HG03460 (cell line): ENCODE measurements around the gene MYOF.
A peak's percentile ranks its signal among the peaks of the same experiment; 100 is the strongest.
"Not testable (repeated sequence)": the region's sequence is repeated elsewhere in the genome, so short reads cannot be mapped to it uniquely, and the experiment has no call there.

Source experiments
- ATAC-seq: cut with Tn5 transposase; IDR thresholded peaks from one replicate; pipeline ENCODE4 v1.9.1; 2021; ENCODE audit not compliant: unreplicated experiment

Gene MYOF

DNA sequence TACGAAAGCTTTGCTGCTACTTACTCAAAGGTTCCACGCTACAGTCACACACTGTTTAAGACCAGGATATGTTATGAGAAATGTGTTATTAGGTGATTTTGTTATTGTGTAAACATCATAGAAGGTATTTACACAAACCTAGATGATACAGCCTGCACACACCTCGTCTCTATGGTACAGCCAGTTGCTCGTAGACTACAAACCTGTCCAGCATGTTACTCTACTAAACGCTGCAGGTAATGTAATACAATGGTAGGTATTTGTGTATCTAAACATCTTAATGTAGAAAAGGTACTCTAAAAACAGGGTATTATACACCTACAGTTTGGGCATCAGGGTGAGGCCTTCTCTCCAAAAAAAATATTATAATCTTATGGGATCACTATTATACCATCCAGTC is 181.2 kb downstream of the MYOF start:
- no peak for ATAC-seq

DNA sequence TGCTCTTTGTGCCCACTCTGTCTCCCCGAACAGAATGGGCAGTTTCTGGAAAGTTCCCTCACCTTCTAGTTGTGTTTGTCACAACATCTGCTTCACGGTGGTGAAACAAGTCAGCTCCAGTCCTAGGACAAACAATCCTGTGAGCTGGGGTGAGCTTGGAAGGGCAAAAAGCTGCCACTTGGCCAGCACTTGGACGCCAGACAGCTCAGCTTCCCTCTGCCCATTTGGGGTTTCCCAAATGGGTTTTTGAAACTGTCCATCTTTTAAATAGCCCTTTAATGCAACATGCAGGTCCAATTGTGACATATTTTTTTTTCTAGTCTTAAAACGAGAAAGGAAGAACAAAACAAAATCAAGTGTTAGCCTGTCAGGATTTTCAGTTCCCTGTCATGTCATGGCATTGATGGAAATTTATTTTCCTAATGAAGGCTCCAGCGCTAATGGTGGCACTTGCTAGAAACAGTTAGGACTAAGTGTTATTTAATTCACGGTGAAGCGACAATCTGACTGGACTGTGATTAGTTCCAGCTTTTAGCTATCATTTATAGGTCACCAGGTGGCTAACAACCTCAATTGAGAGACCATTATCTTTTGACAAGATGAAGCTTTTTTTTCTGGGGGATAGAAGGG is 181.7 kb downstream of the MYOF start:
- ATAC-seq: no peak

DNA sequence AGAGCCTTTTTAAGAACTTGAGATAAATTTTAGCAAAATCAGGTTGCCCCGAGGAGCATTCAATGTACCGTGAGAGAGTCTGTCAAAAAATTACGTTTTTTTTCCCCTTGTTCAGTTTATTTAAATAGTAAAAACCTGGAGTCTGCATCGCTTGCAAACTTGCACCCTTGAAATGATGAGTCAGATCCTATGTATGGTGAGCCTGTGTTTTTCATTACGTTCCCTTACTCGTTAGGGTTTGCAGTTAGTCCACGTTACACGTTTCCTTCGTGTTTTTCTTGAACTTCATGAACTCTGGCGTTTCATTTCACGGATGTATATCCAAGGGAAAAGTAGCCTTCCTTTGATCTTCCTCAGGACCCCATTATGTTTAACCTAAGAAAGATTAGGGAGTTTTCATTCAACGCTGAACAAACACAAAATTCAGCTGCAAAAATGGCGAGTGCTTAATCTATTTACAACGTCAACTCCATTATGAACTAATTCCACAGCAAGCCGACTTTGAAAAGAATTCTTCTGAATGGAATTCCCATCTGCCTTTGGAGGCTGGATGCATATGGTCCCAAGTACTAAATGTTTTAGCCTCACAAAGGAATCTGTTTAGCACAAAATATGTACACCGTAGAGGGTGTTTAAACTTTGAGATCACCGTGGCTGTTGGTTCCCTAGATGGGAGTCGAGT is 182.4 kb downstream of the MYOF start:
- ATAC-seq: no peak

DNA sequence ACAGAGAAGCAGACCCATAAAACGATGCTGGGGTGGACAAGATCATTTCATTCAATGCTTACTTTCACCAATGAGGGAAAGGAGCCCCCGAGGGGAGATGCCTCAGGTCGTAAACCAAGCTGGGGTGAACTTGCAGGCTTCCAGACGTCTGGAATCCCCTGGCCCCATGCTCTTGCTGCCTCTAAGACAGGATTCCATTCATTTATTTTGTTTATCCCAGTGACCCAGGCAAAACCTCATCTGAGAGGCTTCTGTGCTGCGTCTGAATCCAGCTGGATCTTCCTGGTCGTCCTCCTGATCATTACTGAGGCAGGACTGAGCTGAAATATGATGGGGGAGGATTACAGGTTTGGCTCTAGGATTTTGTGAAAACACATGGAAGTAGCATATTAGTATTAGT is 182.9 kb downstream of the MYOF start:
- ATAC-seq: no peak

DNA sequence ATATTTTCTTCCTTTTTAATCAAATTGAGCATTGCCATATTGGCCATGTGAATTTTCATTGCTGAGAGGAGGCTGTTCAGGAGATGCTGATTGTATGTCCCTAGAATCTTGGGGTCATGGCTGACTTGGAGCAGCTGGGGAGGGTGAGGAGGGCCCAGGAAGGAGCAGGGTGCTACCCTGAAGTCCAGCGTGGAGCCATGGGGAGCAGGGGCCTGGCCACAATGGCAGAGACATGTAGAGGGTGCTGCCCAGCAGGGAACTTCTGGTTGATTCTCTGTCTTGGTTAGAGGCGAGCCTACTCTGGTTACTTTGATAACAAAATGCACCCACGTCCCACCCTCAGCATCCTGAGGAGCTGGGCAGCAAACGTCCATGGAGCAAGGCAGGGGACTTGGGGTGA is 186.0 kb downstream of the MYOF start:
- no peak for ATAC-seq

DNA sequence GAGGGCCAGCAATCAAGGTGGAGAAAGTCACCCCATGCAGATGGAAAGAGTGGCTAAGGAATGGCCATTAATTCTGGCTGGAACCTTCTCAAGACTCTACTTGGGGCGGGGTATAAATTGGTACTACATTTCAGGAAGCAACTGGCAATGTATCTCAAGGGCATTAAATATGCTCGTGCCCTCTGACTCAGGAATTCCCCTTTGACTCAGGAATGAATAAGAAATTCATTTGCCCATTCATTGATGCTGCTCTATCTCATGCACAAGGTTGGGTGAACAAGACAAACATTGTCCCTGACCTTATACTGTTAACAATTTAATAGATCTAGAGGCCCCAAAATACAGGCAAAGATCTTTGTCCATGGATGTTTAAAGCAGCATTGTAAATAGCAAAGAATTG is 188.1 kb downstream of the MYOF start:
- no peak for ATAC-seq

DNA sequence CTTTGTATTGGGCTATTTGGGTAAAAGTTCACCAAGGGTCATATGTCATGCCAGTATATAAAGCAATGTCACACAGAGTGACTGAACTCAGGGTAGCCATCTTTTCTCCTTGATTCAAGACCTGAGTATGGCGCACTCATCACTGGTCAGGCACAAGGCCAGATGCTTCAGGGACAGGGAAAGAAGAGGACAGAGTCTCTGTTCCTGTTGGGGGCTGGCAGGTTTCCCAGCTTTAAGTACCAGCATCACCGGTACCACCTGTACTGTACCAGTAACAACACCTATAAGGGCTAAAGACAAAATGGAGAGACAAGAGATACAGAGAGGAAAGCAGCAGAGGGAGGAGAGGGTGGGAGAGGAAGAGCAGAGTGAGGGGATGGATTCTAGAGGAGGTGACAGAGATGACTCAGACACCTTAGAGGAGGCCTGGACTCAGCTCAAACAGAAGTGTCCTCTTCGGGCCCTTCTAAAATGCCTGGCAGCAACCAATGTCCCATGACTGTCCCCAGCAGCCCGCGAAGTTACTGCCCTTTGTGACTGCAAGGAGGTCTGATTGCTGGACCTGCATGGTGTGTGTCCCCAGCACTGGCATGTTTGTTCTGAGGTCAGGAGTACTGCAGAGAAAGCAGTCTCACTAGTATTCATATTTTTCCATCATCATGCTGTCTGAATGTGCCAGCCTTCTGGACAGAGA is 191.3 kb downstream of the MYOF start:
- ATAC-seq: no peak

DNA sequence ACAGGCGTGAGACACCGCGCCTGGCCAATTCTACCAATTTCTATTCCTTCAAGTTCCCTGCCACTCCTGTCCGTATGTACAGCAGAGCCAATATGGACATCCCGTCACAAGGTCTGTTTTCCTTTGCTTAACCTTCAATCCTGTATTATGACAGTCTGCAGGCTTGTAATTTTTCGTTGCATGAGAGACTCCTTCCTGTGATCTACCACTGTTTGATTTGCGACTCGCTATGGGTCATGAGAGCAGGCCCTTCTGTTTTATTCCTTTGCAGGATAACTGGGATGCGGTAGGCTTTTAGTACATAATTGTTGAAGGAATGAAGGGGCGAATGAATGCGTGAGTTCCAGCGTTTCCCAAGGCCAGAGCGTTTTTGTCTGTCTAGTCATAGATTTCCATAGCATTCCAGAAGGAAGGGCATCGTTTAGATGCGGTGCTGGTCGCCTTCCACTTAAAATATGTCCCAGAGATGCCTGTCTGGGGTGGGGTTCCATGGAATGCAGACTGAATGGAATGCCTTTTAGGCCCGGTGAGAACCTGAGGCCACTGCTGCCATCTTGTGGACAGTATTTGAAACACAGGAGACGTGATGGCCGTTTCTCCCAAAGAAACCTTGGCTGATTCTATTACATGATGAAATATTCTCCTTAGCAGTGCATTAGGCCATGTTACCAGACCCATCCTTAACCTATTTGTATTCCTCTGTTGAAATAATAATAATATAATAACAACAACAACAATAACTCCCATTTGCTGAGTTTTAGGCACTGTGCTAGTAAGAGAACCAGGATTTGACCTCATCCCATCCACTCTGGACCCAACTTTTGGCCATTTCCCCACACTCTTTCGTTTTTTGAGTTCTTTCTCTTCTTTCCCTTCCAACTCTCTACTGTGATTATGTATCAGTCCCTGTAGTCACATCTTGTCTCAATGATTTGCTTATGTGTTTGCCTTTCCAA is 193.2 kb downstream of the MYOF start:
- ATAC-seq: no peak

DNA sequence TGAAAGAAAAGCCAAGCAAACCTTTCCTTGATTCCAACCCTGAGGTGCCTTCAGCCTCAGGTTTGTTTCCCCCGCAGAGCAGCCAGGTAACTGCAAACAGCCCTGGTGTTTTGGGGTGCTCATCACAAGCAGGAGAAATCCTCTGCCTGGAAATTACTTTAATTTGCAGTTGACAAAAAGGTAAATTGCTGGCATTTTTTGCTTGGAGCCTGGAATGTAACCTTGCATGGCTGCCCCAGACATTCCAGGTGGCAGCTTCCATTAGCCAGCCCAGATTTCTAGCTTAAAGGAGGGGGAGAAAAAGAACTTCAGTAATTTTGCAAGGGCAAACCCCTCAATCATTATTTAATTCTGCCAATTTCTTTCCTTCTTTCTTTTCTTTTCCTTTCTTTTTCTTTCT is 194.4 kb downstream of the MYOF start:
- no peak for ATAC-seq

DNA sequence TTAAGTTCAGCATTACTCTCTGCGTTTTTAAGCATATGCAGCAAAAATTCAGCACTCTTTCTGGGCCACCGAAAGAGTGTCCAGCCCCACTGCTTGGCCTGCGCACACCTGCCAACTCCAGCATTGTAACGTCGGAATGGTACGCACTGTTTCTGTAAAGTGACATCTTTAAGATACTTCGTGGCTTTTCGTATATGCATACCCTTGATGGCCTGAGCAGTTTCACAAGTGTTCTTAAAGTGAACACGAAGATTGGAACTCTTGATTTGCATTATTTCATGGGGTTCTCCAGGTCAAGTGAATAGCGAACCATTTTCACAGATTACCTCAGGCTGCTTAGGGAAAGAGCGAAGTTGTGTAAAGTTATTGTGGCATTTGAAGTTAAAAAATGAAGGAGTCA is 197.9 kb downstream of the MYOF start:
- ATAC-seq: not testable (repeated sequence)

DNA sequence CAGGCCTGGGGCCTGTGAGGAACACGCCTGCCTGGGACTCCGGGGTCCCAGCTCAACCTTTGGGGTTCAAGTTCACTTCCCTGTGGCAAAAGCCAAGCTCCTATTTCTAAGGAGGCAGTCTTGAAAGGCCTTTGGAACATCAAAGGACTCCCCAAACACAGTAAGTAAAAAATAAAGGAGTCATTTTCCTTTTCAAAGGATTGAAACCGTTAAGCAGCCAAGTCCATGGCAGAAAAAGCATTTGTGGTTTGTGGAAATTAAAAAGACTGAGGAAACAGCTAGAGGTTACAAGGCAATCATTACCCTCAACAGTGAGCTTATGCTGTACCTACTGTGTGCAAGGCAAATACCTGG is 200.8 kb downstream of the MYOF start:
- ATAC-seq: no peak

DNA sequence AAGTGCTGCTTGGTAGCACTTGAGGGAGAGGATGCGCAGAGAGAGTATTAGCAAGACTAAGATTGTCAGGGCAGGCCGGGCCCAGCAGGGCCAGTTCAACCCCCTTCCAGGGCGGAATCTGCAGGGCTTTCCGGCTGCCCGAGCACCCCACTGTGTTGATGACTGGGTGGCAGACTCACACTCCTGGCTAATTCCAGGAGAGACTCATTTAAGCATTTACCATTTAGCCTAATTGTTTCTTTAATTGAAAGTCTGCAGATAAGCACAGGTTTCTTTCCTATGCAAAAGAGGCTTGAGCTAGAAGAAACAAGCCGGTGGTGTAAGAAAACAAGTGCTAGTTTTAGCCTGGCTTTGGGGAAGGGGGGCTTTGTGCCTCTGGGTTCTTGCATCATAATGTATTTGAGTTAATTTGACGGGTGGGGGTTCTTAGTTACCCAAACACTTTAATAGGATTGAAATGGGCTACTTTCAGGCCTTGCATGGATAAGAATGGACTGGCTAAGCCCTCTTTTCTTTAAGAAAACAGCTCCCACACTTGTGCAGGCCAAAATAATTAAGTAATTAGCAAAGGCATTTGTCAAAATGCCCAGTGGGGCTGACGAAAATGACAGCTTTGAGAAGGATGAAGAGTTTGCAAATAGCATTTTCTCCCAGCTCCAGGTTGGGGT is 201.3 kb downstream of the MYOF start:
- ATAC-seq: no peak

DNA sequence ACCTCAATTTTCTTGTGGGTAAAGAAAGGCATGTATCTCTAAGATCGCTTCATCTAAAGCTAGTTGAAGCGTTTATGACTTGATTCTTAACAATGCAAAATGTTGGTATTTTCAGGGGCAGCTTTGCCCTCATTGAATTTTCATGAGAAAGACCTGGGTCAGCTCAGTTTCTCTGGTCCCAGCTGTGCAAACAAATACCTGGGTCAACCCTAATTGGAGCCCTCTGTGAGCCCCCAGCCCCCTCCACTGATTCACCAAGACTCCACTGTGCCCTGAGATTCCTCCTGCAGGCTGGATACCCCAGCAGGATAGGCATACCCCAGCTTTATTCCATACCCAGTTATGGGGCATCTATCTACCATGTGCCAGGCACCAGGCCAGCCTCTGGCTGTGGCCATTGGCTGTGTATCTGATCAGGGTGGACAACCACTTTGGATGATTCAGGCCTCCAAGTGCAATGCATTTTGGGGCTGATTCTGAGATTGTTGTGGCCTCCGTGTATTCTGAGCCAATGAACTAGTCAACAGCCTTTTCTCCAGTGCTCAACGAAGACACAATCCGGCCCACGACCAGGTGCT is 201.9 kb downstream of the MYOF start:
- no peak for ATAC-seq

DNA sequence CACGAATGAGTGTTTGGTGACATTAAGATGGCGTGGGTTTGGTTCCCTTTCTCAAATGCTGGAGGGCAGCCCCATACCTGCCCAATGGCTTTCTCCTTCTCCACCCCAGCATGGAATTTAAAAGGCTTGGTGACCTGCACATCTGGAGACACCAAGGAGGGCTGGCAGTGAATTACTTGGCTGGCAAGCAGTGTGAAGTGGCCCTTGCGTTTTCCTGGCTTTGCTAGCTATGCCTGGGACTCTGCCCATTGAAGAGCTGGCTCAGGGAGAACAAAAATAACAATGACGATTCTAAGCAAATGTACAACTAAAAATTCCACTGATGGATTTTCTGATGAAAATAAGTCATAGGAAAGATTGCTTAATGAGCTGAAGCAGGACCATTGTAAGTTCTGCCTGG is 204.8 kb downstream of the MYOF start:
- no peak for ATAC-seq

DNA sequence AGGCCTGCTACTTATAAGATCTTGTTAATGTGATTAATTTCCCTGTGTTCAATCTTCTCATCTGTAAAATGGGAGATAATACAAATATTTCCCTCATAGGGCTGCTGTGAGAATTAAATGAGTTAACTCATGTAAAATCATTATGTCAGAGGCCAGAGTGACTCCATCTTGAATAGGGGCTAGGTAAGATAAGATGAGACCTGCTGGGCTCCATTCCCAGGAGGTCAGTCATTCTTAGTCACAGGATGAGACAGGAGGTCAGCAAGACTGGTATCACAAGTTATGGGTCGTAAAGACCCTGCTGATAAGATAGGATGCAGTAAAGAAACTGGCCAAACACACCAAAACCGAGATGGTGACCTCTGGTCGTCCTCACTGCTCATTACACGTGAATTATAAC is 207.7 kb downstream of the MYOF start:
- no peak for ATAC-seq

DNA sequence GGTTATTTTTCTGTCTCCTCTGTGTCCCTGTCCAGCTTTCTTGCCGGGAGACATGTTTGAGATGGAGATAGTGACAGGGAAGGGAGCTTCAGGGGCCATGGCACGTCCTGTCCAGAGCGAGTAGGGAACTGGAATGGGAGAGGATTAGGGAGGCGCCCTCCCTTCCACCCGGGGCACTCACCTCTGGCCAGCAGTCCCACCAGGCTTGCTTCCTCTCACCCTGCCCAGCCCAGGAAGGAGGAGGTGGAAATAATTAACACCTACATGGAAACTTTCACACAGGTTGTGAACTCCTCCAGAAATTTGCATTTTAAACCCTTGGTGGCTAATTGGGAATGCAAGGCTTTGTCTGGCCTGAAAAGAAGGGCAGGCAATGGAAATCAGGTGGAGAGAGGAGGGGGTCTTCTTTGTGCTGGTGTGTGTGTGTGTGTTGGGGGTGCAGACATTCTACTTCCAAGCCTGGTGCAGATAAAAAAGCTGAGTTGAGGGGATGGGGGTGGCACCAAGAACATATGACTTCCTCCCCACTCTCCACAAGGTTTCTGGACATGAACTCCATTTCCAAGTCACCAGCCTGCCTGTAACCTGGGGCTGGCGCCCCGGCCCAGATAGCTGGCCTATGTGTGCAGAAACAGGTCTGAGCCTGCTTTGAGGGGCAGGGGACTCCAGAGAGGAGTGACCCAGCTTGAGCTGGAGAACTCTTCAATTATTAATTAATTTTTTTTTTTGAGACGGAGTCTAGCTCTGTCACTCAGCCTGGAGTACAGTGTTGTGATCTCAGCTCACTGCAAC is 209.1 kb downstream of the MYOF start:
- ATAC-seq: no peak

DNA sequence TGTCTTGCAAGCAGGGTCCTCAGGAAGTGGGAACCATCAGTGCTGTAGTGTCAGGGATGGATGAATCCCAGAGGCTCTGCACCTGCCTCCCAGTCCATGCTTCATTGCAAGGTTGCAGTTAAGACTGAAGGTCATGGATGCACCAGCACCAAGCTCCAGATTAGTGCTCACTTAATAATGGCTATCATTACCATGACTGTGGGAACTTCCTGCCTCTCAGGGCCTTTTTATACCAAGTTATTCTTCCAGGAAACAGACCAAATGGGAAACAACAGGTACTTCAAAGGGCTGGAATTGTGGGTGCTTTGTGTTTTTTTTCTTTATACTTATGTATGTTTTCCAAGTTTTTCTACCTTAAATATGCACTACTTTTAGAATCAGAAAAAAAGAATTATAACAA is 210.8 kb downstream of the MYOF start:
- no peak for ATAC-seq

DNA sequence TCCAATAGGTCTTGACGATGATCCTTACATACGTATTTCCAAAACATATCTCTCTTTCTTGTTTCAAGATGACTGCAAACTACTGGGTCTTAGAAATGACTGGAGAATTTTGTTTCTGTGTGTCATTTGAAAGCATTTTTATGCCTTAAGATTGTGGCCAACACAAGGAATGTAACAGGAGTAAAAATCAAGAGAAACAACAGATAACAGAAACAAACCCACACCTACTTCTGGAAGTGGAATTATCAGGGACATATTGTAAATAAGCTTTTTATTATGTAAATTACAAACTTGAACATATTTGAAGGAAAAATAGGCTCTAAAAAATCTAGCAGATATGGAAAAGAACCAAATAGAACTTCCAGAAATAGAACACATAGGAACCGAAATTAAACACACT is 212.9 kb downstream of the MYOF start:
- ATAC-seq: no peak

DNA sequence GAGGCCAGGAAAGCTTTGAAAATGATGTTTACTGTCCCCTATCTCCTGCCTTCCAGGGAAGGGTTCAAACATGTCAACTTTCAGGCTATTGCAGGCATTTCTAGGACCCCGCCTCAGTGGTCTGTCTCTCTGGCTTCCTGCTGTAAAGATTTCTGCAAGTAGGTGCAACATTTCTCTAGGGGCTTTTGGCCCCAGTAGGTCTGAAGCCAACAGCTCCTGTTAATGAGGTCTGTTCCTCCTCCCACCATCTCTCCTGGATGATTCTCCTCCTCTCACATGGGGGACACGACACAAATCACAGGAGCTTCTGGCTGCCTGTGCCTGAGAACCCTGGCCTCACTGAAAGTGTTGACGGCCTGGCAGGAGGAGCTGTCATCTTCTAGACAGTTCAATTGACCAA is 214.1 kb downstream of the MYOF start:
- no peak for ATAC-seq

DNA sequence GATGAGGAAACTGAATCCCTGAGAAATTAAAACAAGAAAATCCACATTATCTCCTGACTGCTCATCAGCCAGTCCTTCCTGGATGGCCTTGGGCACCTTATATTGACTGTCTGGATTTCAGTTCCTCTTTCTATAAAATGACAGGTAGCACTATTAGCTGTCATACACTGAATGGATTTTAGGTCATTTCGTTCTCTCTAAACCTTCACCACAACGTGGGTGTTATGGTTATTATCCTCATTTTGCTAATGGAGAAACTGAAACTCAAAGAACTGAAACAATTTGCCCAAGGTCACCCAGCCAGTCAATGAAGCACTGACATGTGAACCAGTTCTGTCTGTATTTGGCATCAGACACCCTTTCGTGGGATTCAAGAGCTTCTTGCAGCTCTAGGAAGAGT is 214.6 kb downstream of the MYOF start:
- ATAC-seq: peak; percentile 99
